Breast epithelium (tissue), 3 donors: Measurements from ENCODE around the gene AOC3.

Experiments used
- POLR2A ChIP-seq: fragments of 450-650 bp; IDR thresholded peaks from one replicate; pipeline ENCODE4 v1.6.1; 2016; ENCODE audit warnings: antibody characterized with exemption, mild to moderate bottlenecking, moderate library complexity
- POLR2AphosphoS5 ChIP-seq, 3 donors: sonication (generic); formaldehyde crosslinking; IDR thresholded peaks; one replicate each; pipeline ENCODE4 v1.6.1; 2017; ENCODE audit warnings: antibody characterized with exemption in 3 of 3
- TF ChIP-seq, protein P1 (sequence below), 3 donors: fragments of 450-650 bp; IDR thresholded peaks; one replicate each; pipeline ENCODE4 v1.5.1; 2016 to 2017; ENCODE audit warnings: antibody characterized with exemption in 3 of 3, mild to moderate bottlenecking in 3 of 3, moderate library complexity in 3 of 3

- TF ChIP-seq, protein P1, sequence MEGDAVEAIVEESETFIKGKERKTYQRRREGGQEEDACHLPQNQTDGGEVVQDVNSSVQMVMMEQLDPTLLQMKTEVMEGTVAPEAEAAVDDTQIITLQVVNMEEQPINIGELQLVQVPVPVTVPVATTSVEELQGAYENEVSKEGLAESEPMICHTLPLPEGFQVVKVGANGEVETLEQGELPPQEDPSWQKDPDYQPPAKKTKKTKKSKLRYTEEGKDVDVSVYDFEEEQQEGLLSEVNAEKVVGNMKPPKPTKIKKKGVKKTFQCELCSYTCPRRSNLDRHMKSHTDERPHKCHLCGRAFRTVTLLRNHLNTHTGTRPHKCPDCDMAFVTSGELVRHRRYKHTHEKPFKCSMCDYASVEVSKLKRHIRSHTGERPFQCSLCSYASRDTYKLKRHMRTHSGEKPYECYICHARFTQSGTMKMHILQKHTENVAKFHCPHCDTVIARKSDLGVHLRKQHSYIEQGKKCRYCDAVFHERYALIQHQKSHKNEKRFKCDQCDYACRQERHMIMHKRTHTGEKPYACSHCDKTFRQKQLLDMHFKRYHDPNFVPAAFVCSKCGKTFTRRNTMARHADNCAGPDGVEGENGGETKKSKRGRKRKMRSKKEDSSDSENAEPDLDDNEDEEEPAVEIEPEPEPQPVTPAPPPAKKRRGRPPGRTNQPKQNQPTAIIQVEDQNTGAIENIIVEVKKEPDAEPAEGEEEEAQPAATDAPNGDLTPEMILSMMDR (IDR thresholded peaks at IDR 0.05): no peak
- no peak for TF ChIP-seq POLR2A
- TF ChIP-seq POLR2AphosphoS5 (IDR thresholded peaks at IDR 0.05): no peak
Measured at GRCh38 chr17:42868338-42868737, 17.3 kb downstream of the AOC3 start.
